T1000 (cell line): ENCODE measurements around the gene GIPC1.

Experiments
- DNase-seq: peaks from one replicate; lab custom pipeline; 2025; ENCODE audit warnings: mixed read lengths; lab: John Stamatoyannopoulos, UW

GIPC1 gene

DNA sequence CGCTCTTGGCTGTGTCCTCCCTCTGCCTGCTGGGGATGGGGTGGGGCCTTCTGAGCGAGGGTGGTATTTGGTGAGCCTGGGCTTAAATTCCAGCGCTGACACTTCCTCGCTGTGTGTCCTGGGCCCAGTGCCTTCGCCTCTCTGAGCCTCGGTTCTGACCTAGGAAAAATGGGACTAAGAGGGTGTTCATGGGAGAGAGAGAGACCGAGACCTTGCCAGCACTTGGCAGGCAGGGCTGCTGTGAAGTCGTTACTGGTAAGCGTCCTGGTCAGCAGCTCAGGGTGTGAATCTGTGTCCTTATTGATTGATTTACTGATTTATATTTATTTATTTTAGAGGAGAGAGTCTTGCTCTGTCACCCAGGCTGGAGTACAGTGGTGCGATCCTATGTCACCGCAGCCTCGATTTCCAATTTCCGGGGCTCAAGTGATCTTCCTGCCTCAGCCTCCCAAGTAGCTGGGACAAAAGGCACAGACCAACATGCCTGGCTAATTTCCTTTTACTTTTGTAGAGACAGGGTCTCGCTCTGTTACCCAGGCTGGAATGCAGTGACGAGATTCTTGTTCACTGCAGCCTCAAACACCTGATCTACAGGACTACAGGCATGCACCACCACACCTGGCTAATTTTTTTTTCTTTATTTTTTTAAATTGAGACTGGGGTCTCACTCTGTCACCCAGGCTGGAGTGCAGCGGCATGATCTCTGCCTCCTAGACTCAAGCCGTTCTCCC lies 60.4 kb downstream of the GIPC1 start:
- no peak for DNase-seq

DNA sequence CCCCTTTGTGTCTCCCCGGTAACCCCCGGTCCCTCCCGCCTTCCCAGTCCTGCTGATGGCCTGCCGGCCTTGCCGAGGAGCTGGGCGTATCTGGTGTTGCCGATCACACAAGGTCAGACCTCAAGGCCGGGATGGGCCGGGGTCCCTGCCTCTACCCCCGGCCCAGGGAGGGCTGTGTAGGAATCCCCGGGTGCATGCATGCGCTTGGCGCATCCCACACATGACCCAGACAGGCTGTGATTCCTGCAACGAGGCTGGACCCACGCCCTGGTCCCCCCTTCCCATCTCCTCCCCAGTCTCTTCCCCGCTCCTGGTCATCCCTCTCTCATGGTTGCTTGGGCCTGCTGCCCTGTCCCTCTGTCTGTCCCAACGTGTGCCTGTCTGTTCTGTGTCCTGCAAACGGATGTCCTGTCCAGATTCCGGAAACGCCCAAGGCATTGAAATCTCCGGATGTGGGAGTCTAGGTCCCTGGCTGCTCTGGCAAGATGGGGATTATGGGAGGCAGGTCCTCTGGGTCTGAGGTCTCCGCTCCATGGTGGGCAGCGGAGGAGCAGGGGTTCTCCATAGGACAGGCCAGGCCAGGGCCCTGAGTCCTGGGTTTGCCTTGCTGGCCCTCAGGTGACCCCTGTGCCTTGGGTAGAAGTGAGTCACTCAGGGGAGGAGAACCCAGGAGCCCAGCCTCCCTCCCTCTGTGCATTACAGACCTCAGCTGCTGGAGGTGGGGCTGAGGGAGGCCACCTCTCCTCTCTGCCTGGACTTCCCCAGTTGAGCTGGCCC lies 61.2 kb downstream of the GIPC1 start:
- no peak for DNase-seq

DNA sequence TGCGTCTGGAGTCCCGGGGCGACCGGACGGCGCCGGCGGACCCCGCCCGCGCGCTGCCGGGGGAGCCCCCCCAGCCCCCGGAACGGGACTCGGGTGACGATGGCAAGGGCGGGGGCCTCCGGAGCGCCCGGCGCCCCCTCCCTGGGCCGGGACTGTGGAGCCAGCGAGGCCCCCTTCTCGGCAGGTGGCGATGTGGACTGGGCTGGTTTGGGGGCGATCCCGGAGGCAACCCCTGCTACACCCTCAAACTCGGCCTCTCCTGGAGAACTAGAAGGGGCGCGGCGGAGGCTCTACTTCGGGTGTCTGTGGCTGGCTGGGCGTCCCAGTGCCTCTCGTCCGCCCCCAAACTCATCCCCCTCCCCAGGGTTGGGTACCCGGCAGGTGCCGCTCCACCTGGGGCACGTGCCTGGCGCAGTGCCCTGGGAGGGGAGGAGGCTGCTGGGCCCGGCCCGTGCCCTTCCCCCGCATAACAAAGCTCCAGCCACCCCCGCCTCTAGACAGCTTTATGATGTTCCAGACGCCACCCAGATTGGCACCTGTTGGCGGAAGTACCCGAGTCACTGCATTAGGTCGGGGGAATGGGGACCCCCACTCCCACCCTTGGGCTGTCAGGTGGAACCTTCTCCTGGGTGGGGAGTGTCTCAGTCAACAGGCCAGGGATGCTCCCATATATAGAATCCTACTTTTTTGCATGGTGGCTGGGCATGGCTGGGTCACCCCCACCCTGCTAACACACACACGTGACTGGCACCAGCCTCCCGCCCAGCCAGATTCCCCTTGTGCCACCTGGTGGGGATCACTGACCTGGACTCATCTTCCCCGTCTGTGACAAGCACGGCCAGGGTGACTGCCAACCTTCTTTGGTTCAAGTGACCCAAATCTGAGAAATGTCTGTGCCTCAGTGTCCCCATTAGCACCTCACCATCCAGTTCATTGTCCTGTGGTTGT lies 62.1 kb downstream of the GIPC1 start:
- no peak for DNase-seq

DNA sequence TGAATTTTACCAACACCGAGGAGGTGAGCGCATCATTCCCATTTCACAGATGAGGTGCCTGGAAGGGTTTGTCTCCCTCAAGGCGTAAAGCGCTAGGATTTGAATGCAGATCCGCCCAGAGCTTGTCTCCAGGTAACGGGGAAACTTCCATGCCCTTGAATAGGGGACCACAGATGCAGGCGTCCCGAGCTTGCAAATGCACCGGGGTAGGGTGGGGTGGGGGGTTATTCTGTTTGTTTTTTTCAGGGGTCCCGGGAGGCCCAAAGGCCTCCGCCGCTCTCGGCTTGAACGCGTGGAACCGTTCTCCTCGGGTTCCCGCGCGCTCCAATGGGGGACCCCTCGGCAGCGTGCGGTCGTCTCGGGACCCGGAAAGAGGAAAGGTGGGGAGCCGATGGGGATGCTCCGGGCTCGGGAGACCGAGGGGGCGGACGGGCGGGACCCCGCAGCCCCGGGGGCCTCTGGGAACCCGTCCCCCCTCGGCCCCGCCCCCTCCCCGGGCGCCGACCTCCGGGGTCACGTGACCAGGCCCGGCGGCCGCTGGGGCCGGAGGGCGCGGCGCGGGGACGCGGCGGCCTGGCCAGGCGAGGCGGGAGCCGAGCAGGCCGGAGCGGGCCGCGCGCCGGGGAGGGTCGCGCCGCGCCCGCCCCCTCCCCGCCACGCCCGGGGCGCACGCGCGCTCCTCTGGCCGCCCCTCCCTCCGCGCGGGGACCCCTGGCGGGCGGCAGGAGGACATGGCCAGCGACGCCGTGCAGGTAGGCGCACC lies 63.0 kb downstream of the GIPC1 start, which contains the start of gene PKN1:
TSS of gene PKN1 (plus strand) at position 516 of the 763 bp plus-strand sequence. CDS start at position 732, 216 bp downstream.
- DNase-seq, result no peak

GRCh38 chr19:14430712-14431111 lies 65.2 kb downstream of the GIPC1 start:
- DNase-seq, result no peak

GRCh38 chr19:14428882-14429416 lies 67.0 kb downstream of the GIPC1 start:
- no peak for DNase-seq
